ENCODE measurements around the gene ACSL6. TPM values are rescaled to one million over a fixed set of nuclear protein-coding genes. Genes with fewer than 3 reads are reported as not detected.

The ACSL6 gene
- total and polyA plus RNA-seq, 10 of the 15 experiments (the other 5 are each of a cell fraction or from before 2014, with no cell fraction given), result 0.06 to 0.53 TPM; not detected in 8

- TF ChIP-seq CREB1 (IDR thresholded peaks at IDR 0.05; ENCODE audit: low read depth), result no peak
These were observed 30.8 kb downstream of the ACSL6 start (continued) for GRCh38 chr5:131980696-131981095.

- Histone ChIP-seq H3K27ac (ENCODE audit: control insufficient read depth, insufficient read depth) (no peak overlapping the region), H3K36me3 (ENCODE audit: control insufficient read depth in 2 of 2, insufficient read depth in 2 of 2, low read length in 1 of 2) (no peaks in the 10 kb centered on the region), H3K4me2 (ENCODE audit: control insufficient read depth, insufficient read depth) (no peak overlapping the region), H3K4me3 (no peak overlapping the region), H3K79me2 (ENCODE audit: control insufficient read depth, insufficient read depth, low read length) (no peaks in the 10 kb centered on the region), H3K27me3 (replicated peaks in 1 of 2; ENCODE audit: control insufficient read depth in 2 of 2, insufficient read depth in 2 of 2, low read length in 1 of 2) (peaks cover 0 to 1% of the 10 kb centered on the region in 2 experiments; a peak in 1 of 4 replicates), H4K20me1 (ENCODE audit: control insufficient read depth, insufficient read depth) (no peaks in the 10 kb centered on the region), H2AFZ (ENCODE audit: control insufficient read depth, low read depth, low read length) (no peak overlapping the region), H3K9ac (ENCODE audit: control insufficient read depth, insufficient read depth, low read length) (no peak overlapping the region), H3K9me3 (replicated peaks; ENCODE audit: control insufficient read depth, insufficient read depth, low read length) (no peaks in the 10 kb centered on the region), H3K4me1 (ENCODE audit: control insufficient read depth, insufficient read depth, low read length) (peaks cover 6% of the 10 kb centered on the region)
- TF ChIP-seq IRF3 (IDR thresholded peaks at IDR 0.05) (no peak), POLR2AphosphoS5 (IDR thresholded peaks at IDR 0.05; ENCODE audit: low read length) (no peak), ELK1 (IDR thresholded peaks at IDR 0.05; ENCODE audit: low read depth, low read length) (no peak), MYB (IDR thresholded peaks at IDR 0.05; ENCODE audit: borderline replicate concordance, low read depth, low read length) (no peak), HSF1 (IDR thresholded peaks at IDR 0.05; ENCODE audit: low read depth, low read length) (no peak), SMARCA5 (IDR thresholded peaks at IDR 0.05) (no peak), MTA3 (IDR thresholded peaks at IDR 0.05; ENCODE audit: borderline replicate concordance, low read length) (no peak), RAD51 (IDR thresholded peaks at IDR 0.05) (no peak), SIN3A (IDR thresholded peaks at IDR 0.05; ENCODE audit: low read depth, low read length) (no peak), SIX5 (IDR thresholded peaks at IDR 0.05; ENCODE audit: low read depth, low read length, severe bottlenecking) (no peak), ZSCAN29 (IDR thresholded peaks at IDR 0.05) (no peak), PBX3 (IDR thresholded peaks at IDR 0.05; ENCODE audit: insufficient replicate concordance, low read depth, low read length) (no peak), CBX3 (IDR thresholded peaks at IDR 0.05; ENCODE audit: borderline replicate concordance, low read depth) (no peak), EGR1 (IDR thresholded peaks at IDR 0.05; ENCODE audit: borderline replicate concordance in 1 of 2, low read depth in 2 of 2, low read length in 2 of 2) (no peak), KLF5 (IDR thresholded peaks at IDR 0.05; ENCODE audit: partially characterized antibody) (no peak), TCF12 (IDR thresholded peaks at IDR 0.05; ENCODE audit: low read depth, low read length) (no peak)
- no peak for DNase-seq (ENCODE audit: low read depth, low spot score)
- RAD21 ChIA-PET (ENCODE audit: unreplicated experiment), result no interaction called here
- 87% methylated on average over 4 of the region's 4 CpGs for WGBS (ENCODE audit: insufficient coverage, insufficient replicate concordance, low lambda C conversion rate, missing lambda C conversion rate)
- SMC1A ChIA-PET (ENCODE audit: uncharacterized antibody, unreplicated experiment), result no interaction called here
- ATAC-seq, result no peak
- FAIRE-seq, result no peak
- in situ Hi-C loops (cut with MboI) (no loop called here), intact Hi-C loops (cut with micrococcal nuclease; ENCODE audit: unreplicated experiment) (no loop called here)
- CTCF ChIA-PET, result interaction anchor here (0.8 kb wide), 1 partner anchor 28 kb away, joined by 3 read pairs; no protein-coding TSS in a partner anchor
- no TSS peak for BruUV-seq (replicated peaks)
- POLR2A ChIA-PET, result no interaction called here
These were observed 31.6 kb downstream of the ACSL6 start for GRCh38 chr5:131979816-131980215.
